Esophagus muscularis mucosa (tissue), 4 donors: Measurements from ENCODE around the gene SLC25A26. TPM values are rescaled to one million over a fixed set of nuclear protein-coding genes. Genes with fewer than 3 reads are reported as not detected.

Experiments used
- DNase-seq: peaks from one replicate; pipeline ENCODE4 v3.0.0-alpha.2; 2017; ENCODE audit errors: extremely low spot score
- H3K27ac ChIP-seq, 4 donors: fragments of 200-600 bp; sonication (generic); replicated peaks in 1 of 4; 1 replicate in 3 of 4; 2 replicates in 1 of 4; pipeline ENCODE4 v1.5.1; 2016 to 2019; ENCODE audit warnings: mild to moderate bottlenecking in 1 of 4
- H3K27me3 ChIP-seq, 4 donors: fragments of 200-600 bp; sonication (generic); one replicate each; pipeline versions ENCODE4 v1.5.1 to v1.6.0; 2016 to 2019
- H3K36me3 ChIP-seq, 4 donors: fragments of 200-600 bp; sonication (generic); one replicate each; pipeline ENCODE4 v1.5.1; 2016 to 2019
- H3K4me1 ChIP-seq, 4 donors: fragments of 200-600 bp; sonication (generic); one replicate each; pipeline ENCODE4 v1.5.1; 2016 to 2019
- H3K4me3 ChIP-seq, 4 donors: fragments of 200-600 bp; sonication (generic); 1 replicate in 2 of 4; 2 replicates in 2 of 4; pipeline ENCODE4 v1.5.1; 2016 to 2019; ENCODE audit warnings: mild to moderate bottlenecking in 4 of 4, moderate library complexity in 1 of 4
- H3K9me3 ChIP-seq, 4 donors: fragments of 200-600 bp; sonication (generic); 1 replicate in 3 of 4; 2 replicates in 1 of 4; pipeline ENCODE4 v1.5.1; 2016 to 2019
- EP300 ChIP-seq: sonication (generic); formaldehyde crosslinking; IDR thresholded peaks from one replicate; pipeline ENCODE4 v1.6.1; 2017; ENCODE audit warnings: antibody characterized with exemption
- POLR2A ChIP-seq: fragments of 450-650 bp; IDR thresholded peaks from one replicate; pipeline ENCODE4 v1.6.1; 2017; ENCODE audit warnings: antibody characterized with exemption, moderate library complexity, mild to moderate bottlenecking, low read depth
- POLR2AphosphoS5 ChIP-seq, 2 donors: sonication (generic); formaldehyde crosslinking; IDR thresholded peaks; one replicate each; pipeline ENCODE4 v1.6.1; 2017; ENCODE audit warnings: antibody characterized with exemption in 2 of 2
- WGBS: methylation state at CpG from one replicate; pipeline ENCODE4 v1.1.5; 2018; 5-methylcytosine and 5-hydroxymethylcytosine counted together
- intact Hi-C: fragments of 100-400 bp; cut with DNase I; formaldehyde crosslinking; loops from one replicate; pipeline ENCODE4 v1.15.1; 2023
- total RNA-seq, 4 donors: library from RNA; depleted of rRNA; stranded (reverse); fragments of >200 nt; gene quantifications; one replicate each; pipeline versions ENCODE4 v1.1.0 to v1.2.1, GENCODE V29; 2016
- TF ChIP-seq, protein P1 (sequence below), 3 experiments: fragments of 200-600 bp in 2 of 3; fragments of 450-650 bp in 1 of 3; sonication (generic) in 2 of 3; IDR thresholded peaks; one replicate each; pipeline ENCODE4 v1.5.1; 2017 to 2019; ENCODE audit warnings: antibody characterized with exemption in 3 of 3, mild to moderate bottlenecking in 2 of 3, moderate library complexity in 1 of 3

SLC25A26 gene
- total RNA-seq, 4 donors from 2014 or later, result 23.0 to 39.0 (median 26.0) TPM

DNA sequence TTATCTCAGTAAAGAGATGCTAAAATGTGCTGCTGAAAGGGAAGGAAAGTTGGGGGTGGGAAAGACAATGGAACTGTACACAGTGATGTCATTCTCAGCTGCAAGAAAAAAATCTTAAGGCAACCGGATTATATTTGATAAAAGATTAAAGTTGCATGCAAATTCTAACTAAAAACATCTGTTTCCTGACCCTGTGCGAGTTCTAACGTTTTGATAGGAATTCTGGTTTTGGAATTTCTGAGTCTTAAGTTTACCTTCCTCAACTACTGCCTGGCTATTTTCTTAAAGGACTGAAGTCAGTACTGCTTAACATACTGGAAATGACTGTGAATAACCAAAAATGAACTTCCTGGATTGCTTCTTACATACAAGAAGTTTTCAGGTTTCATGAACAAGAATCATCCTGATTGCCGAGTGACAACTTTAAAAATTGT, 115.5 kb downstream of the SLC25A26 start:
- no peak for DNase-seq
- H3K4me1 ChIP-seq, result peaks cover 0 to 5% (median under 1%) of the 10 kb centered on the region in 4 donors
- no peak overlapping the region for H3K4me3 ChIP-seq
- intact Hi-C loops, result no loop called here
- no peaks in the 10 kb centered on the region for H3K27me3 ChIP-seq
- no peaks in the 10 kb centered on the region for H3K9me3 ChIP-seq
- H3K27ac ChIP-seq, result no peak overlapping the region
- no peak for TF ChIP-seq EP300
- TF ChIP-seq, protein P1, sequence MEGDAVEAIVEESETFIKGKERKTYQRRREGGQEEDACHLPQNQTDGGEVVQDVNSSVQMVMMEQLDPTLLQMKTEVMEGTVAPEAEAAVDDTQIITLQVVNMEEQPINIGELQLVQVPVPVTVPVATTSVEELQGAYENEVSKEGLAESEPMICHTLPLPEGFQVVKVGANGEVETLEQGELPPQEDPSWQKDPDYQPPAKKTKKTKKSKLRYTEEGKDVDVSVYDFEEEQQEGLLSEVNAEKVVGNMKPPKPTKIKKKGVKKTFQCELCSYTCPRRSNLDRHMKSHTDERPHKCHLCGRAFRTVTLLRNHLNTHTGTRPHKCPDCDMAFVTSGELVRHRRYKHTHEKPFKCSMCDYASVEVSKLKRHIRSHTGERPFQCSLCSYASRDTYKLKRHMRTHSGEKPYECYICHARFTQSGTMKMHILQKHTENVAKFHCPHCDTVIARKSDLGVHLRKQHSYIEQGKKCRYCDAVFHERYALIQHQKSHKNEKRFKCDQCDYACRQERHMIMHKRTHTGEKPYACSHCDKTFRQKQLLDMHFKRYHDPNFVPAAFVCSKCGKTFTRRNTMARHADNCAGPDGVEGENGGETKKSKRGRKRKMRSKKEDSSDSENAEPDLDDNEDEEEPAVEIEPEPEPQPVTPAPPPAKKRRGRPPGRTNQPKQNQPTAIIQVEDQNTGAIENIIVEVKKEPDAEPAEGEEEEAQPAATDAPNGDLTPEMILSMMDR (IDR thresholded peaks at IDR 0.05), result no peak
- TF ChIP-seq POLR2AphosphoS5 (IDR thresholded peaks at IDR 0.05), result no peak
- no peak for TF ChIP-seq POLR2A
- H3K36me3 ChIP-seq, result no peaks in the 10 kb centered on the region
- 31% methylated on average over 4 of the region's 4 CpGs for WGBS

DNA sequence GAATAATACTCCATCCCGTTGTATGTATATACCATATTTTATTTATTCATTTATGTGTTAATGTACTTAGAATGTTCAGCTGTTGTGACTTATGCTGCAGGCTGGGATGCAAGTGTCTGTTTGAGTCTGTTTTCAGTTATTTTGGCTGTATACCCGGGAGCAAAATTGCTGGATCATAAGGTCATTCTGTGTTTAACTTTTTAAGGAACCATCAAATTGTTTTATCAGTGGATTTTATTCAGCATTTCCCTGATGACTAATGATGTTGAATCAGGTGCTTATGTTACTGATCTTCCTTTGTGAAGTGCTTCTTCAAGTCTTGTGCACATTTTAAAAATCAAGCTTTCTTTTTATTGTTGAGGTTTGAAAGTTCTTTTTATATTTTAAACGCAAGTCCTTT, 118.1 kb downstream of the SLC25A26 start:
- H3K36me3 ChIP-seq, result no peaks in the 10 kb centered on the region
- no peaks in the 10 kb centered on the region for H3K27me3 ChIP-seq
- no peak overlapping the region for H3K27ac ChIP-seq
- WGBS, result 74% methylated on average over 3 of the region's 3 CpGs
- H3K4me1 ChIP-seq, result peaks cover 0 to 5% (median 2%) of the 10 kb centered on the region in 4 donors
- TF ChIP-seq POLR2AphosphoS5 (IDR thresholded peaks at IDR 0.05), result no peak
- TF ChIP-seq, protein P1 (IDR thresholded peaks at IDR 0.05), result no peak
- no peak for TF ChIP-seq POLR2A
- TF ChIP-seq EP300, result no peak
- intact Hi-C loops, result no loop called here
- H3K4me3 ChIP-seq, result no peak overlapping the region
- no peak for DNase-seq
- no peaks in the 10 kb centered on the region for H3K9me3 ChIP-seq

- no peaks in the 10 kb centered on the region for H3K9me3 ChIP-seq
- TF ChIP-seq, protein P1 (IDR thresholded peaks at IDR 0.05), result no peak
- TF ChIP-seq POLR2A, result no peak
- TF ChIP-seq EP300, result no peak
- TF ChIP-seq POLR2AphosphoS5 (IDR thresholded peaks at IDR 0.05), result no peak
- WGBS, result 78% methylated on average over 8 of the region's 8 CpGs
- no peaks in the 10 kb centered on the region for H3K36me3 ChIP-seq
- intact Hi-C loops, result no loop called here
- H3K4me3 ChIP-seq, result no peak overlapping the region
- H3K4me1 ChIP-seq, result peaks cover 0 to 14% (median 10%) of the 10 kb centered on the region in 4 donors
- no peaks in the 10 kb centered on the region for H3K27me3 ChIP-seq
- no peak for DNase-seq
- no peak overlapping the region for H3K27ac ChIP-seq
Measured at GRCh38 chr3:66342717-66343356, 122.0 kb downstream of the SLC25A26 start.

DNA sequence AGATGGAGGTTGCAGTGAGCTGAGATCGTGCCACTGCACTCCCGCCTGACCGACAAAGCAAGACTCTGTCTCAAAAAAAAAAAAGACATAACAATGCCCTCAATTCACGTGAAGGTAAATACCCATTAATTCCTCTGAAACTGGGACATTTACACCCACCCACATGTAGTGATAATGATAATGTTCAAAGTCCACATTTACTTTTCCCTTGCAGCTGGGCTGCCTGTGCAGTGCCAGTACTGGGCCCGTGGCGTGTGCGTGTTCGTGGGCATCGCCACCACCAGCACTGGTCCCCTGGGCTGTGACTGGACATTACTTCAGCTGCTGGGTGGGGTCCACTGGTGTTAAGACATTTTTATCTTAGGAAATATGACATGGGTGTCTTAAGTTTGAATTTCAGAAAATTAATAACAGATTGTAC, 123.6 kb downstream of the SLC25A26 start:
- WGBS, result 95% methylated on average over 7 of the region's 9 CpGs
- Histone ChIP-seq H3K36me3 (no peaks in the 10 kb centered on the region), H3K27me3 (no peaks in the 10 kb centered on the region), H3K27ac (no peak overlapping the region), H3K9me3 (no peaks in the 10 kb centered on the region), H3K4me3 (no peak overlapping the region), H3K4me1 (peaks cover 4 to 14% (median 10%) of the 10 kb centered on the region in 4 donors)
- TF ChIP-seq, protein P1 (IDR thresholded peaks at IDR 0.05), result no peak
- TF ChIP-seq EP300, result no peak
- TF ChIP-seq POLR2A, result no peak
- no peak for TF ChIP-seq POLR2AphosphoS5 (IDR thresholded peaks at IDR 0.05)
- intact Hi-C loops, result no loop called here
- DNase-seq, result no peak
